ENCODE results near the gene ADIG.
A peak's percentile ranks its signal among the peaks of the same experiment; 100 is the strongest.

ADIG gene

DNA sequence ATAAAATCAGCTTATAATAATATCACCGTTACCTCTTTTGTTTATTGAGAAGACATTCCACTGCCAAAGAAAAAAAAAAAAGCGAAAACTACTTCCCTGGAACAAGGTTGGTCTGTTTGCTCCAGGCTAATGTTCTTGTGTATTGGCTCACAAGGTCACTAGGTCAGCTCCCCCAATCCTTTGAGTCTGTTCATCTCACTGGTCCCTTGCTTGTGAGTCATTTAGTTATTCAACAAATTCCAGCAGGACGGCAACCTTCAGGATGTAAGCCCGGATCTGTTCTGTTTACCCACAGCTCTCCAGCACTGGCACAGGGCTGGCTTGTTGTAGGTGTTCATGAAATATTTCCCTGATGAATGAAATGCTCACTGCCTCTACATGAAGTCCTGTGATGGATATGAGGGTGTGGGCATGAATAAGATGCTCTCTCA, 23.9 kb downstream of the ADIG start:
- no peak for DNase-seq

DNA sequence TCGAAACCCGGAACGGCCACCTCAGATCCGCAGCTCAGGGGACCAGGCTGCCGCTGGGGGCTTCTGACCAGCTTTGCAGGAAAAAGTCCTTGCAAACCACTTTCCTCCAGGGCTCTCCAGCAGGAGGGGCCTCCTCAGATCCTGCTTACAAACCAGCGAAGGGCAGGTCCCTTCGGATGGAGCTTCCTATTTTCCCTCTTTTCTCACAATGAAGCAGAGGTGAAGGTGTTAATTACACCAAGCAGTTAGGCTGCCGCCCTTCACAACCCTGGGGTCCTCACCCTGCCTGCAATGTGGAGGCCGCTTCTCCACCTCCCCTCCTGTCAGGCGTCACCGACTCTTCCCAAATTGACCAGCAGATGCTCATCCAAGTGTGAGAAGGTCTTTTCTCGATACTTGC, 26.4 kb downstream of the ADIG start:
- DNase-seq, result no peak

DNA sequence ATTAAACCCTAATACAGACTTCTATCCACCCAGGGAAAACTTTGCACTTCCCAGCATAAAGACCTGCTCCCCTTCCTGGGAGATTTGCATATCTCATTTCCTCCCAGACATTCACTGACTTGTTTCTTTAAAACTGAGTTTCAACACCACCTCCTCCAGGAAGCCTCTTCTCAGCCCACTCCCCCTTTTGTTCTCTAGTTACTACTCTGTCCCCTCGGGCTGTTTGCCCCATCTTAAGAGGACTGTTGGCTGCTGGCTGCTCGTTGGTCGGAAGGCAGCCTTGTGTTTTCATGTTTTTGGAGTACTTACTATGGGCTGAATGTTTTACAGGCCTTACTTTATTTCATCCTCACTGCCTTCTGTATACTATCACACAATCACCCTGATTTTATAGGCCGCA, 27.2 kb downstream of the ADIG start:
- no peak for DNase-seq

DNA sequence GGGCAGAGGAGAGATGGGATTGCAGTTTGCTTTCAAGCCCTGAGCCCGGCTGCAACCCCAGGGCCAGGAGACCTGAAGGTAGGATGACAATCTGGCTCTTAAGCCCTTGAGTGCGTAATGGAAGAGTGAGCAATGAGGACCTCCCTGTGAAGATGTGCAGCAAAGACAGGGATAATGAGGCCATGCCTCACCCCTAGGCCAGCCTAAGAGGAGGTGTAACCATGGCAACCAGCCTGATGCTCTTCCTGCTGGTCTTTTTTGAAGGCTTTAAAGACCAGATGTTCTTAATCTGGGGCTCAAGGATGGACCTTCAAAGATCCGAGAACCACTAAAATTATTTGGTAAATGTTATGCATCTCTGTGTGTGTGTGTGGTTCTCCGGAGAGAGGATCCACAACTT, 28.8 kb downstream of the ADIG start:
- no peak for DNase-seq

DNA sequence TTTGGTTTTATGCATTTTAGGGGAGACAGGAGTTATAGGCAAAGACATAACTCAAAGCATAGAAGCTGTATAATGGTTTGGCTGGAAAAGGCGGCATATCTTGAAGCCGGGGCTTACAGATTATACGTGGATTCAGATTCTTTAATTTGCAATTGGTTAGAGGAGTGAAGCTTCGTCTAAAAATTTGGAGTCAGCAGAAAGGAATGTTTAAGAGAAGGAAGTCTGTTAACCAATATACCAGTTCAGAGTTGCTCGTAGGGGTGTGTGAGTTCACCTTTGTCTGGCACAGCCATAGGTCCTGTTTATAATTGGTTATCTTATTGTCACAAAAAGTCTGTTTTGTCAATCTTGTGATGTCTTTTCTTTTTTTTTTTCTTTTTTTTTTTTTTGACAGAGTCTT, 29.5 kb downstream of the ADIG start:
- DNase-seq, result no peak

GRCh38 chr20:38612751-38613515, 31.9 kb downstream of the ADIG start:
- DNase-seq, result no peak

DNA sequence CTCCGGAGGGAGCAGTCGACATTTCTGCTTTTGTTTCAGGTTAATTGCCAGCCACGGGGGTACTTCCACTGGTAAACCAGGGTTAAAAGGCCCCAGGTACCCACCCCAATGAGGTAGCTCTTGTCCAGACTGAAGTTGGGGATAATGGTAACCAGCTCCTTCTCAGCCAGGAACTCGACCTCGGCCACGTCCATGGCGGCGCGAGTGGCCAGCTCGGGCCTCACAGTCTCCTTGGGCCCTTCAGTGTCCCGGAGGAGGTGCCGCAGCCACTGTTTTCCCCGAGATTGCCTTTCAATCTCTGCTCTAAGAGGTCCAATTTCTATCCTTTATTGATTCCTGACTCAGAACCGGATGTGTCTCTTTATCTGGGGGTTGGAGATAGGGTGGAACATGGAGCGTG, 34.3 kb downstream of the ADIG start:
- DNase-seq, result no peak

DNA sequence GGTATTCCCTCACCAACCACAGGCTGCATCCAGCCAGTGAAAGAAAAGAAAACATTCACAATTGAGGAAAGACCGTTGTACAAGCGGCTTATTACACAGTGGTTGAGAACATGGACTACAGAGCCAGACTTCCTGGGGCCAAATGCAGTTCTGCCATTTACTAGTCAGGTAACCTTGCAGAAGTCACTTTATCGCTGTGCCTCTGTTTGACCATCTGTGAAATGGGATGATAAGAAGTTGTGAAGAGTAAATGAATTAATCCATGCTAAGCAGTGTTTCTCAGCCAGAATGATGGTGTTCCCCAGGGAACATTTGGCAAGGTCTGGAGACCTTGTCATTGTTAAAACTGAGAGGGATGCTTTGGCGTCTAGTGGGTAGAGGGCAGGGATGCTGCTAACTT, 35.5 kb downstream of the ADIG start:
- no peak for DNase-seq

- DNase-seq, result no peak
Measured at GRCh38 chr20:38617011-38617829, 36.2 kb downstream of the ADIG start.

DNA sequence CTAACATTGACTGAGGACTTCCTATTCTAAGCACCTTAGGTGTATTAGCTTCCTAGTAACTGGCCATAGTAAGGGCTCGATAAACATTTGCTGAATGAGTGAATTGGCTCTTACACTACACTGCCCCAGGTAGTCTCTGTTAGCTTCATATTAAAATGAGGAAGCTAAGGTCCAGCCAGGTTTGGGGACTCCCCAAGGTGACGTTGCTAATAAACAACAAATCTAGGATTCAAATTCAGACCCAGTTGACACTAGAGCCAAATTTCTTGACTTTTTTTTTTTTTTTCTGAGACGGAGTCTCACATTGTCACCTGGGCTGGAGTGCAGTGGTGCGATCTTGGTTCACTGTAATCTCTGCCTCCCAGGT, 36.8 kb downstream of the ADIG start:
- no peak for DNase-seq

DNA sequence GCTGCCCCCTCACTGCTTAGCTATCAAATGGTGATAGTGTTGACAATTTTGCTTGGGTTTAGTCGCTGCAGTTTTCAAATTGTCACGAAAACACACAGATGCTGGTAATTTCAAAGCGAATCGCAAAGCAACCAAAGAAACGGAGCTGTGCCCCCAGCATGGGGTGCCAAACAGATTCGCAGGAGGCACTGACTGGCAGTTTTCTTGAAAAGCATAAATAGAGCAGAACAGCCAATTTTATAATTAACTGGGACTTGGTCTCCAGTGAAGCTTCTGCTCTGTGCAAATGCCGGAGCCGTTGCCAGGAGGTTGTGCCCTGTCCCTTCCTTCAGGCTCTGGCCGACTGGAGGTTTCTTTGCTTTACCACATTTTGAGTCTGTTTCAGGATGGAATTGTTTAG, 39.4 kb downstream of the ADIG start:
- no peak for DNase-seq

GRCh38 chr20:38623061-38623460, 42.1 kb downstream of the ADIG start:
- DNase-seq, result no peak

DNA sequence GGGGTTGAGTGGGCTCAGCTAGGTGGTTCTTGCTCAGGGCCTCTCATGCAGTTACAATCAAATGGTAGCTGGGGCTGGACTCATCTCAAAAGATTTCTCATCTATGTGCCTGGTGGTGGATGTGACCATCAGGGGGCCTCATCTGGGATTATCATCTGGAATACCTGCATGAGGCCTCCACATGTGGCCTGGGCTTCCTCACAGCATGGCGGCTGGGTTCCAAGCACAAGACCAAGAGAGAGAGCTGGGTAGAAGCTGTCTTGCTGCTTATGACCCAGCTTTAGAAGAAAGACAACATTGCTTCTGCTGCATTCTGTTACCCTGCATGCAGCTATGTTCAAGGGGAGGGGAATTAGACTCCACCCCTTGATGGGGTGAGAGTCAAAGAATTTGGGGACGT, 43.1 kb downstream of the ADIG start:
- no peak for DNase-seq

GRCh38 chr20:38625896-38626295, 44.9 kb downstream of the ADIG start:
- DNase-seq, result no peak

DNA sequence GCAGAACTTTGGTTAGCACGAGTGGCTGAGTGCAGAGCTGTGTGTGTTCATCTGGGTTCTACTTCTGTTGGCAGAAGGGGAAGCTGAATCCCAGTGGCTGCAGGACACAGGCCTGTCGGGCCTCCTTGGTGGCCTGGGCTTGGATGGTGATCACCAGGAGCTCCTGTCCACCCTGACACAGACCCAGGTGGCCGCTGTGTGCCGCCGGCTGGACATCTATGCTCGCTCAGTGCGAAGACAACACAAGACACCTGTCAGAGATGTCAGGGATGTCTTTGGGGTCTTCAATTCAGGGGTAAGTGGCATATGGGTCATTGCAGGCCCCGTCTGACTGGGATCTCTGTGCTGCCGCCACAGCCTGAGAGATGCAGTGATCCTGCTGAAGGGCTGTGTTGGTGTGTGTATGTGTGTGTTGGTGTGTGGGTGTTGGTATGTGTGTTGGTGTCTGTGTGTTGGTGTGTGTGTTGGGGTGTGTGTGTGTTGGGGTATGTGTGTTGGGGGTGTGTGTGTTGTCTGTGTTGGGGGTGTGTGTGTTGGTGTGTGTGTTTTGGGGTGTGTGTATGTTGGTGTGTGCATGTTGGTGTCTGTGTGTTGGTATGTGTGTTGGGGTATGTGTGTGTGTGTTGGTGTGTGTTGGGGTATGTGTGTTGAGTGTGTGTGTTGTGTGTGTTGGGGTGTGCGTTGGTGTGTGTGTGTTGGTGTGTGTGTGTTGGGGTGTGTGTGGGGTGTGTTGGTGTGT, 46.1 kb downstream of the ADIG start:
- no peak for DNase-seq

DNA sequence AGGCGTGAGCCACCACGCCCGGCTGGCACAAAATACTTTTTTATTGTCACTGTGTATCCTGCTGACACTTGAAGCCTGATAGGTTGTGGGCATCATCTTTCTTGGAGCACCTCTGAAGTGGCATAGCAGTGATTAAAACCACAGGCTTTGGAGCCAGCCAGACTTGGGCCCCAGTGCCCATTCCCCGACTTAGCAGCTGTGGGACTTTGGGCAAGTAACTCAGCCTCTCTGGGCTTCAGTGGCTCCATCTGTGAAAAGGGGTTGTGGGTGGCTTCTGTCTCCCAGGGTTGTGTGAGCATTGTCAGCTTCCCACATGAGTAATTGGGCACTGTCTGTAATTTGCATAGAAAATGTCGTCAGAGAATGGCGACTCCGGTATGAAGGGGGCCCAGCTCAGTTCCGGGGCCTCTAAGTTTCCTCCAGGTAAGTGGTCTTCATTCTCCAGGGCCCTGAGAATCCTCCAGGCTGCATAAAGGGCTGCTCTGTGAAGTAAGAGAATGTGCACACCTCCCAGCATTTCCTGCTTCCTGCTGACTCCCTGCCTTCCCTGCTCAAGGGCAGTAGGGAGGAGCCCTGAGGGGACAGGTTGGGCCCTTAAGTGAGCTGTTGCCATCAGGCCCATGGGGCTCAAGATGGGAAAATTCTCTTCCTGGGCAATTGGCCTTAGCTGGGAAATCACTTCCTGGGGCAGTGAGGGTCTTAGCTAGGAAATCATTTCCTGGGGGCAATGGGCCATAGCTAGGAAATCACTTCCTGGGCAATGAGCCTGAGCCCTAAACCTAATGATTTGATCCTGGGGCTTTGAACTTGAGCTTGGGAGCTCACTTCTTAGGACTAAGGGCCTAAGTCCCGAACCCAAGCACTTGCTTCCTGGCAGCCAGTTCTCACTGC, 47.8 kb downstream of the ADIG start:
- no peak for DNase-seq

DNA sequence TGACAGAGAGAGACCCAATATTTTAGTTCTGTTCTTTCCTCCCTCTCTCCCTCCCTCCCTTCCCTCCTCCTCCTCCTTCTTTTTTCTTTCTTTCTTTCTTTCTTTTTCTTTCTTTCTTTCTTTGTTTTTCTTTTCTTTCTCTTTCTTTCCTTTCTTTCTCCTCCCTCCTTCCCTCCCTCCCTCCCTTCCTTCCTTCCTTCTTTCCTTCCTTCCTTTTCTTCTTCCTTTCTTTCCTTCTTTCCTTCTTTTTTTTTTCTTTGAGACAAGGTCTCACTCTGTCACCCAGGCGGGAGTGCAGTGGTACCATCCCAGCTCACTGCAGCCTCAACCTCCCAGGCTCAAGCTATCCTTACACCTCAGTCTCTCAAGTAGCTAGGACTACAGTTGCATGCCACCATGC, 49.0 kb downstream of the ADIG start:
- no peak for DNase-seq

GRCh38 chr20:38630727-38631126, 49.7 kb downstream of the ADIG start:
- no peak for DNase-seq

DNA sequence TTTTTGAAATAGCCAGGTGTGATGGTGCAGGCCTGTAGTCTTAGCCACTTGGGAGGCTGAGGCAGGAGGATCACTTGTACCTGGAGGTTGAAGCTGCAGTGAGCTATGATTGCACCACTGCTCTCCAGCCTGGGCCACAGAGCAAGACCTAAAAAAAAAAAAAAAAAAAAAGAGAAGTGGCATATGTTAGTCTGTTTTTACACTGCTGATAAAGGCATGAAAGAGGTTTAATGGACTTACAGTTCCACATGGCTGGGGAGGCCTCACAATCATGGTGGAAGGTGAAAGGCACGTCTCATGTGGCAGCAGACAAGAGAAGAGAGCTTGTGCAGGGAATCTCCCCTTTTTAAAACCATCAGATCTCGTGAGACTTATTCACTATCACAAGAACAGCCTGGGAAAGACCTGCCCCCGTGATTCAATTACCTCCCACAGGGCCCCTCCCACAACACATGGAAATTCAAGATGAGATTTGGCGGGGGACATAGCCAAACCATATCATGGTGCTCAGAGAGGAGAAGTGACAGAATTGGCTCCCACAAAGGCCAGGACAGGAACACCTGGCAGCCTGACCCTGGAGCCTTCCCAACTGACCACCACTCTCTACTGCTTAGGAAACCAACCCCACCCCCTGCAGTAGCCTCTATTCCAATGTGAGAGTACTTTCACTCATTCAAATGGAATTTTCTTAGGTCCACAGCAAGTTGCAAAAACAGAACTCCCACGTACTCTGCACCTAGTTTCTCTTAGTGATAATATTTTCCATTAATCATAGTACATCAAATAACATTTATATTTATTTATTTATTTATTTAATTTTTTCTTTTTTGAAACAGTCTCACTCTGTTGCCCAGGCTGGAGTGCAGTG, 50.4 kb downstream of the ADIG start:
- no peak for DNase-seq

DNA sequence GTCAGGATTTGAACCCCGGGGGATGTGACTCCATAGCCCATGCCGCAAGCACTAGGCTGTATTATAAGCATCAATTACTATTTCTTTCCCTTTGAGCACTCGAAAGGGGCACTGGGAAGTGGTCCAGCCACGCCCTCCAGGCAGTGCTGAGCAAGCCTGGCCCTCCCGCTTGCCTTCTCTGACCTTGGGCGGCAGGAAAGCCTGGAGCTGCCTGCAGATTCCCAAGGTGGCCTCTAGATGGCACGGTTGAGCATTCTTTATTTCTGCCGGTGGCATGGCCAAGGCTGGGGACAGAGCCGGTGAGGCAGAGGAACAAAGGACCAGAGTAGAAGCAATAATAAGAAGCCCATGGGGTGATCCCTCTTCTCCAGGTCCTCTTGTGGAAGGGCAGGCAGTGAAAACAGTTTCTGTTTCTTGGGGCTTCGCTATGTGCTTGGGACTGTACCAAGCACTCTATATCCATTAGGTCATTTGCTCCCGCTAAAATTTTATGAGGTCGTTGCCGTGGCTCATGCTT, 52.6 kb downstream of the ADIG start:
- DNase-seq, result peak; percentile 59

GRCh38 chr20:38635721-38636288, 54.8 kb downstream of the ADIG start:
- DNase-seq, result no peak
